Measurements from ENCODE around the gene PRKN.

PRKN gene

DNA sequence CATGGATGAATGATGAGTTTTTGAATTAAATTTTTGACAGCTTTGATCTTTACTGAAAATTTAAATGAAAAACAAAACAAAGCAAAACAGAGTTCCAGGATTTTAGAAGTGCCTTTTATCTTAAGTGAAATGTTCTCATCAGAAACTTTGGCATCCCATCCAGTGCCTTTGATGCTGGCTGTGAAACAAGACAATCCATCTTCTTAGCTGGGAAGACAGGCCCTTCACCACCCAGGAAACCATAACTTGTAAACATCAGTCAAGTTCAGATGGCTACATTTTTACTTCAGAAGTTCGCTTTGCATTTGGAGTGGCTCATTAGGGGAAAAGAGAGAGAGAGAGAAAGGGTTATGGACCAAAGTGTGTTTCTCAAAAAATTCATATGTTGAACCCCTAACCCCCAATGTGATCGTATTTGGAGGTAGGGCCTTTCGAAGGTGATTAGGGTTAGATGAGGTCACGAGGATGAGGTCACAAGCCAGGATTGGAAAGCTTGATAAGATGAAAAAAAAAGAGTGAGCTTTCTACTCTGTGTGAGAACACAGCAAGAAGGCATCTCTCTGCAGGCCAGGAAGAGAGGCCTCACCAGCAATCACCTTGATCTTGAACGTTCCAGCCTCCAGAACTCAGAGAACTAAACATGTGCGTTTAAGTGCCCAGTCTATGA, 366.5 kb downstream of the PRKN start:
- ChIA-PET CTCF (interaction anchor here (0.6 to 1.1 kb wide), 3 partner anchors 494 to 1685 kb away, joined by 3 to 4 read pairs (median 3); no protein-coding TSS in a partner anchor), POLR2A (no interaction called here)
- Histone ChIP-seq H3K27ac (ENCODE audit: extremely low read depth, low read depth, low read length) (no peak overlapping the region), H3K9me3 (ENCODE audit: control insufficient read depth, insufficient read depth, low read depth, low read length) (no peaks in the 10 kb centered on the region), H3K36me3 (ENCODE audit: control insufficient read depth in 2 of 2, insufficient read depth in 1 of 2, low read length in 2 of 2) (no peaks in the 10 kb centered on the region), H3K4me1 (ENCODE audit: control insufficient read depth, insufficient read depth, low read length) (no peaks in the 10 kb centered on the region), H3K4me3 (ENCODE audit: low read depth, low read length) (no peak overlapping the region)
- TF ChIP-seq ZFP3 (tag by site-specific recombination; IDR thresholded peaks at IDR 0.05; ENCODE audit: low read depth) (no peak), ZSCAN23 (tag by site-specific recombination; IDR thresholded peaks at IDR 0.05) (no peak)

DNA sequence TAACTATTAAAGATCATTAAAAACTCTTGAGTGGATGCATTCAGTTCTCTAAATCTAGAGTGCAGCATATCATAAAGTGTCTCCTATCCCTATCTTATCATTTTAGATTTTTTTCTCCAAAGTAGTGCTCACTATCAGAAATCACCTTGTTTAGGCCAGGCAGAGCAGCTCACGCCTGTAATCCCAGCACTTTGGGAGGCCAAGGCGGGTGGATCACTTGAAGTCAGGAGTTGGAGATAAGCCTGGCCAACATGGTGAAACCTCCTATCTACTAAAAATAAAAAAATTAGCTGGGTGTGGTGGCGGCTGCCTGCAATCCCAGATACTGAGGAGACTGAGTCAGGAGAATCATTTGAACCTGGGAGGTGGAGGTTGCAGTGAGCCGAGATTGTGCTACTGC, 368.9 kb downstream of the PRKN start:
- H3K36me3 ChIP-seq (ENCODE audit: control insufficient read depth in 2 of 2, insufficient read depth in 1 of 2, low read length in 2 of 2): no peaks in the 10 kb centered on the region
- no peaks in the 10 kb centered on the region for H3K4me1 ChIP-seq (ENCODE audit: control insufficient read depth, insufficient read depth, low read length)
- CTCF ChIA-PET: interaction anchor here (0.5 kb wide), 1 partner anchor 524 kb away, joined by 3 read pairs; no protein-coding TSS in a partner anchor
- H3K9me3 ChIP-seq (ENCODE audit: control insufficient read depth, insufficient read depth, low read depth, low read length): no peaks in the 10 kb centered on the region
- POLR2A ChIA-PET: no interaction called here
- H3K27ac ChIP-seq (ENCODE audit: extremely low read depth, low read depth, low read length): no peak overlapping the region
- no peak for TF ChIP-seq GLI4 (tag by site-specific recombination; IDR thresholded peaks at IDR 0.05)
- TF ChIP-seq ZNF184 (tag by site-specific recombination; IDR thresholded peaks at IDR 0.05): no peak
- no peak for TF ChIP-seq ZNF777 (tag by site-specific recombination; IDR thresholded peaks at IDR 0.05; ENCODE audit: borderline replicate concordance)
- TF ChIP-seq, protein P1, sequence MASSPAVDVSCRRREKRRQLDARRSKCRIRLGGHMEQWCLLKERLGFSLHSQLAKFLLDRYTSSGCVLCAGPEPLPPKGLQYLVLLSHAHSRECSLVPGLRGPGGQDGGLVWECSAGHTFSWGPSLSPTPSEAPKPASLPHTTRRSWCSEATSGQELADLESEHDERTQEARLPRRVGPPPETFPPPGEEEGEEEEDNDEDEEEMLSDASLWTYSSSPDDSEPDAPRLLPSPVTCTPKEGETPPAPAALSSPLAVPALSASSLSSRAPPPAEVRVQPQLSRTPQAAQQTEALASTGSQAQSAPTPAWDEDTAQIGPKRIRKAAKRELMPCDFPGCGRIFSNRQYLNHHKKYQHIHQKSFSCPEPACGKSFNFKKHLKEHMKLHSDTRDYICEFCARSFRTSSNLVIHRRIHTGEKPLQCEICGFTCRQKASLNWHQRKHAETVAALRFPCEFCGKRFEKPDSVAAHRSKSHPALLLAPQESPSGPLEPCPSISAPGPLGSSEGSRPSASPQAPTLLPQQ (tag by site-specific recombination; IDR thresholded peaks at IDR 0.05): no peak
- no peak for TF ChIP-seq ZNF843 (tag by site-specific recombination; IDR thresholded peaks at IDR 0.05)
- TF ChIP-seq ZNF785 (tag by site-specific recombination; IDR thresholded peaks at IDR 0.05): no peak
- TF ChIP-seq, protein P2, sequence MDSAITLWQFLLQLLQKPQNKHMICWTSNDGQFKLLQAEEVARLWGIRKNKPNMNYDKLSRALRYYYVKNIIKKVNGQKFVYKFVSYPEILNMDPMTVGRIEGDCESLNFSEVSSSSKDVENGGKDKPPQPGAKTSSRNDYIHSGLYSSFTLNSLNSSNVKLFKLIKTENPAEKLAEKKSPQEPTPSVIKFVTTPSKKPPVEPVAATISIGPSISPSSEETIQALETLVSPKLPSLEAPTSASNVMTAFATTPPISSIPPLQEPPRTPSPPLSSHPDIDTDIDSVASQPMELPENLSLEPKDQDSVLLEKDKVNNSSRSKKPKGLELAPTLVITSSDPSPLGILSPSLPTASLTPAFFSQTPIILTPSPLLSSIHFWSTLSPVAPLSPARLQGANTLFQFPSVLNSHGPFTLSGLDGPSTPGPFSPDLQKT (IDR thresholded peaks at IDR 0.05; ENCODE audit: borderline replicate concordance, low read depth, low read length): no peak
- TF ChIP-seq ZEB2 (tag by site-specific recombination; IDR thresholded peaks at IDR 0.05): no peak
- TF ChIP-seq, protein P3, sequence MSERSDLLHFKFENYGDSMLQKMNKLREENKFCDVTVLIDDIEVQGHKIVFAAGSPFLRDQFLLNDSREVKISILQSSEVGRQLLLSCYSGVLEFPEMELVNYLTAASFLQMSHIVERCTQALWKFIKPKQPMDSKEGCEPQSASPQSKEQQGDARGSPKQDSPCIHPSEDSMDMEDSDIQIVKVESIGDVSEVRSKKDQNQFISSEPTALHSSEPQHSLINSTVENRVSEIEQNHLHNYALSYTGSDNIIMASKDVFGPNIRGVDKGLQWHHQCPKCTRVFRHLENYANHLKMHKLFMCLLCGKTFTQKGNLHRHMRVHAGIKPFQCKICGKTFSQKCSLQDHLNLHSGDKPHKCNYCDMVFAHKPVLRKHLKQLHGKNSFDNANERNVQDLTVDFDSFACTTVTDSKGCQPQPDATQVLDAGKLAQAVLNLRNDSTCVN (tag by site-specific recombination; optimal IDR thresholded peaks at IDR 0.05): no peak
- no peak for TF ChIP-seq GLIS2 (tag by site-specific recombination; IDR thresholded peaks at IDR 0.05)
- no peak for TF ChIP-seq ZNF202 (tag by site-specific recombination; IDR thresholded peaks at IDR 0.05; ENCODE audit: borderline replicate concordance)
- TF ChIP-seq ZNF169 (tag by site-specific recombination; IDR thresholded peaks at IDR 0.05): no peak
- no peak for TF ChIP-seq ZXDB (tag by site-specific recombination; IDR thresholded peaks at IDR 0.05)
- no peak for TF ChIP-seq ZNF19 (tag by site-specific recombination; IDR thresholded peaks at IDR 0.05; ENCODE audit: low read depth)
- TF ChIP-seq ZNF747 (tag by site-specific recombination; IDR thresholded peaks at IDR 0.05): no peak
- H3K4me3 ChIP-seq (ENCODE audit: low read depth, low read length): no peak overlapping the region

DNA sequence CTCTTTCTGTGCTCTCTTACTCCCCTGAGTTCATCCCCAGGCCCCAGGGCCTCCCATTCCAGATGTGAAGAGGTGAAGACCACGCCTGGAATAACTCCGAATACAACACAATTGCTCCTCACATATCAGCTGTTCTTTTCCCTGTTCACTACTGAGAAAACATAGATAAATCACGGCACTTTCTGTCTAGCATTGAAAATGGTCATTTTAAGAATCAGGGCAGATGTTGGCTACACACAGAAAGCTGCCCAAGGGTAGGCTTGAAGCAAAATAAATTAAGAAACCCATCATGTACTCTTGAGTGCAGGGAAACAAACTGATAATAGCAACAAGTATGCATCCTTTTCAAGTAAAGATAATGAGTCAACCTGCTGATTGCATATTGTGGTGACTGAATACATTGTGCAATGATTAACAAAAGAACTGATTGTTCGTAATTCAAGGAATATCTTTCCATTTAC, 382.5 kb downstream of the PRKN start:
- H3K4me3 ChIP-seq (ENCODE audit: low read depth, low read length): no peak overlapping the region
- H3K27ac ChIP-seq (ENCODE audit: extremely low read depth, low read depth, low read length): no peak overlapping the region
- POLR2A ChIA-PET: no interaction called here
- H3K4me1 ChIP-seq (ENCODE audit: control insufficient read depth, insufficient read depth, low read length): no peaks in the 10 kb centered on the region
- H3K36me3 ChIP-seq (ENCODE audit: control insufficient read depth in 2 of 2, insufficient read depth in 1 of 2, low read length in 2 of 2): no peaks in the 10 kb centered on the region
- CTCF ChIA-PET: no interaction called here
- no peak for TF ChIP-seq ZNF548 (tag by site-specific recombination; IDR thresholded peaks at IDR 0.05)
- no peak for TF ChIP-seq ZEB2 (tag by site-specific recombination; IDR thresholded peaks at IDR 0.05)
- TF ChIP-seq ZNF701 (tag by site-specific recombination; IDR thresholded peaks at IDR 0.05): no peak
- TF ChIP-seq ZNF473 (tag by site-specific recombination; IDR thresholded peaks at IDR 0.05): no peak
- TF ChIP-seq ZNF311 (tag by site-specific recombination; IDR thresholded peaks at IDR 0.05; ENCODE audit: borderline replicate concordance): no peak
- TF ChIP-seq, protein P4, sequence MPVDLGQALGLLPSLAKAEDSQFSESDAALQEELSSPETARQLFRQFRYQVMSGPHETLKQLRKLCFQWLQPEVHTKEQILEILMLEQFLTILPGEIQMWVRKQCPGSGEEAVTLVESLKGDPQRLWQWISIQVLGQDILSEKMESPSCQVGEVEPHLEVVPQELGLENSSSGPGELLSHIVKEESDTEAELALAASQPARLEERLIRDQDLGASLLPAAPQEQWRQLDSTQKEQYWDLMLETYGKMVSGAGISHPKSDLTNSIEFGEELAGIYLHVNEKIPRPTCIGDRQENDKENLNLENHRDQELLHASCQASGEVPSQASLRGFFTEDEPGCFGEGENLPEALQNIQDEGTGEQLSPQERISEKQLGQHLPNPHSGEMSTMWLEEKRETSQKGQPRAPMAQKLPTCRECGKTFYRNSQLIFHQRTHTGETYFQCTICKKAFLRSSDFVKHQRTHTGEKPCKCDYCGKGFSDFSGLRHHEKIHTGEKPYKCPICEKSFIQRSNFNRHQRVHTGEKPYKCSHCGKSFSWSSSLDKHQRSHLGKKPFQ (tag by site-specific recombination; IDR thresholded peaks at IDR 0.05): no peak
- no peak for TF ChIP-seq ZNF433 (tag by site-specific recombination; IDR thresholded peaks at IDR 0.05; ENCODE audit: low read depth)
- TF ChIP-seq ZNF791 (tag by site-specific recombination; IDR thresholded peaks at IDR 0.05): no peak
- TF ChIP-seq ZNF221 (tag by site-specific recombination; IDR thresholded peaks at IDR 0.05; ENCODE audit: borderline replicate concordance): no peak
- TF ChIP-seq, protein P5, sequence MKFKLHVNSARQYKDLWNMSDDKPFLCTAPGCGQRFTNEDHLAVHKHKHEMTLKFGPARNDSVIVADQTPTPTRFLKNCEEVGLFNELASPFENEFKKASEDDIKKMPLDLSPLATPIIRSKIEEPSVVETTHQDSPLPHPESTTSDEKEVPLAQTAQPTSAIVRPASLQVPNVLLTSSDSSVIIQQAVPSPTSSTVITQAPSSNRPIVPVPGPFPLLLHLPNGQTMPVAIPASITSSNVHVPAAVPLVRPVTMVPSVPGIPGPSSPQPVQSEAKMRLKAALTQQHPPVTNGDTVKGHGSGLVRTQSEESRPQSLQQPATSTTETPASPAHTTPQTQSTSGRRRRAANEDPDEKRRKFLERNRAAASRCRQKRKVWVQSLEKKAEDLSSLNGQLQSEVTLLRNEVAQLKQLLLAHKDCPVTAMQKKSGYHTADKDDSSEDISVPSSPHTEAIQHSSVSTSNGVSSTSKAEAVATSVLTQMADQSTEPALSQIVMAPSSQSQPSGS (tag by site-specific recombination; IDR thresholded peaks at IDR 0.05; ENCODE audit: low read depth): no peak
- no peaks in the 10 kb centered on the region for H3K9me3 ChIP-seq (ENCODE audit: control insufficient read depth, insufficient read depth, low read depth, low read length)
